ENCODE results near the gene ADGRL2.
"Not testable (repeated sequence)": the region's sequence is repeated elsewhere in the genome, so short reads cannot be mapped to it uniquely, and the experiment has no call there.

The ADGRL2 gene

GRCh38 chr1:81869307-81869706, 68.6 kb downstream of the ADGRL2 start:
- H3K4me2 ChIP-seq (ENCODE audit: low read depth, low read length, poor library complexity, severe bottlenecking) = no peak overlapping the region
- H3K27ac ChIP-seq (ENCODE audit: low read depth, low read length) = no peak overlapping the region
- TF ChIP-seq, protein P1, sequence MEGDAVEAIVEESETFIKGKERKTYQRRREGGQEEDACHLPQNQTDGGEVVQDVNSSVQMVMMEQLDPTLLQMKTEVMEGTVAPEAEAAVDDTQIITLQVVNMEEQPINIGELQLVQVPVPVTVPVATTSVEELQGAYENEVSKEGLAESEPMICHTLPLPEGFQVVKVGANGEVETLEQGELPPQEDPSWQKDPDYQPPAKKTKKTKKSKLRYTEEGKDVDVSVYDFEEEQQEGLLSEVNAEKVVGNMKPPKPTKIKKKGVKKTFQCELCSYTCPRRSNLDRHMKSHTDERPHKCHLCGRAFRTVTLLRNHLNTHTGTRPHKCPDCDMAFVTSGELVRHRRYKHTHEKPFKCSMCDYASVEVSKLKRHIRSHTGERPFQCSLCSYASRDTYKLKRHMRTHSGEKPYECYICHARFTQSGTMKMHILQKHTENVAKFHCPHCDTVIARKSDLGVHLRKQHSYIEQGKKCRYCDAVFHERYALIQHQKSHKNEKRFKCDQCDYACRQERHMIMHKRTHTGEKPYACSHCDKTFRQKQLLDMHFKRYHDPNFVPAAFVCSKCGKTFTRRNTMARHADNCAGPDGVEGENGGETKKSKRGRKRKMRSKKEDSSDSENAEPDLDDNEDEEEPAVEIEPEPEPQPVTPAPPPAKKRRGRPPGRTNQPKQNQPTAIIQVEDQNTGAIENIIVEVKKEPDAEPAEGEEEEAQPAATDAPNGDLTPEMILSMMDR (IDR thresholded peaks at IDR 0.05; ENCODE audit: insufficient read depth, low read length, poor library complexity, severe bottlenecking) = no peak
- TF ChIP-seq EZH2phosphoT487 (conservative IDR thresholded peaks at IDR 0.05; ENCODE audit: low read length) = no peak
- H3K27me3 ChIP-seq (ENCODE audit: low read length) = no peaks in the 10 kb centered on the region
- H3K79me2 ChIP-seq (ENCODE audit: insufficient read depth, low read length) = no peaks in the 10 kb centered on the region
- H3K9ac ChIP-seq (ENCODE audit: low read length) = no peak overlapping the region
- no peaks in the 10 kb centered on the region for H3K9me3 ChIP-seq (ENCODE audit: insufficient read depth, low read length)
- H3K4me3 ChIP-seq (ENCODE audit: insufficient read depth, low read length, poor library complexity, severe bottlenecking) = no peak overlapping the region
- H2AFZ ChIP-seq (ENCODE audit: low read depth, low read length, severe bottlenecking) = peak overlapping the region; percentile 65
- H3K9me2 ChIP-seq (replicated peaks; ENCODE audit: insufficient read depth, low read length) = no peaks in the 10 kb centered on the region
- no peaks in the 10 kb centered on the region for H3F3A ChIP-seq (ENCODE audit: insufficient read depth)
- H4K20me1 ChIP-seq (ENCODE audit: low read depth, low read length) = no peaks in the 10 kb centered on the region
- H3K36me3 ChIP-seq (ENCODE audit: low read length) = no peaks in the 10 kb centered on the region

- not testable (repeated sequence) for H4K20me1 ChIP-seq (ENCODE audit: low read depth, low read length); H3K9me3 ChIP-seq (ENCODE audit: insufficient read depth, low read length); H3F3A ChIP-seq (ENCODE audit: insufficient read depth); H3K4me3 ChIP-seq (ENCODE audit: insufficient read depth, low read length, poor library complexity, severe bottlenecking); H3K27ac ChIP-seq (ENCODE audit: low read depth, low read length); H3K36me3 ChIP-seq (ENCODE audit: low read length); H3K79me2 ChIP-seq (ENCODE audit: insufficient read depth, low read length); H3K4me2 ChIP-seq (ENCODE audit: low read depth, low read length, poor library complexity, severe bottlenecking); H3K9ac ChIP-seq (ENCODE audit: low read length); H2AFZ ChIP-seq (ENCODE audit: low read depth, low read length, severe bottlenecking); H3K27me3 ChIP-seq (ENCODE audit: low read length); H3K9me2 ChIP-seq (replicated peaks; ENCODE audit: insufficient read depth, low read length)
Observed at GRCh38 chr1:81871091-81871490, 70.4 kb downstream of the ADGRL2 start.

DNA sequence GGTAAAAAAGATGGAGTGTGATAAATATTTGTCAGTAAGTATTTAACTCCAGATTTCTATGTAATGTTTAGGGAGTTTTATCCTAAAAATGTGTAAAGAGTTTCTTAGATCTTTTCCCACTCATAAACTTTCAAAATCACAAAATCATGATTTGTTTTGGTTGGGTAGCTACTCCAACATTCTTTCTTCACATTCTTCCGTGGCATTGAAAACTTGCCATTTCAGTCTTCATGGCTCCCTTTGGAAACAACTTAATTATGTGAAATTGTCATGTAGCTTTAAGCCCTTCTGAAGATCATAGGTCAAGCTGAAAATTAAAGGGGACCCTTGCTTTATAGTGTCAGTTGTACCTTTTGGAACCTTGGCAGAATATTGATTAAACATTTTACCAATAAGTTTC, 73.2 kb downstream of the ADGRL2 start:
- H3K79me2 ChIP-seq (ENCODE audit: insufficient read depth, low read length) = no peaks in the 10 kb centered on the region

DNA sequence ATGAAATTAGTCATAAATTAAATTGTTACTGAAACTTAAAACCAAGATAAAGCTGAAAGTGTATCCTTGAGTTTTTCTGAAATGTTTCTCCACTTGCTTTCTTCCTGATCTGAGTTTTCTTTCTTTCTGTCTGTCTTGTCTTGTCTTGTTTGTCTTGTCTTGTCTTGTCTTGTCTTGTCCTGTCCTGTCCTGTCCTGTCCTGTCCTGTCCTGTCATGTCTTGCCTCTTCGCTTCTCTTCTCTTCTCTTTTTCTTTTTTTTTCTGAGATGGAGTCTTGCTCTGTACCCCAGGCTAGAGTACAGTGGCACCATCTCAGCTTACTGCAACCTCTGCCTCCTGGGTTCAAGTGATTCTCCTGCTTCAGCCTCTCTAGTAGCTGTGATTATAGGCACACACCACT, 73.7 kb downstream of the ADGRL2 start:
- Histone ChIP-seq H3K79me2 (ENCODE audit: insufficient read depth, low read length) (no peaks in the 10 kb centered on the region), H3K4me3 (ENCODE audit: insufficient read depth, low read length, poor library complexity, severe bottlenecking) (no peak overlapping the region), H3K27me3 (ENCODE audit: low read length) (no peaks in the 10 kb centered on the region), H3K9me2 (replicated peaks; ENCODE audit: insufficient read depth, low read length) (no peaks in the 10 kb centered on the region), H3K9me3 (ENCODE audit: insufficient read depth, low read length) (no peaks in the 10 kb centered on the region), H3K9ac (ENCODE audit: low read length) (no peak overlapping the region), H3F3A (ENCODE audit: insufficient read depth) (no peaks in the 10 kb centered on the region), H4K20me1 (ENCODE audit: low read depth, low read length) (no peaks in the 10 kb centered on the region), H3K36me3 (ENCODE audit: low read length) (no peaks in the 10 kb centered on the region), H3K27ac (ENCODE audit: low read depth, low read length) (no peak overlapping the region), H3K4me2 (ENCODE audit: low read depth, low read length, poor library complexity, severe bottlenecking) (no peak overlapping the region), H2AFZ (ENCODE audit: low read depth, low read length, severe bottlenecking) (no peak overlapping the region)
- TF ChIP-seq, protein P1 (IDR thresholded peaks at IDR 0.05; ENCODE audit: insufficient read depth, low read length, poor library complexity, severe bottlenecking) = no peak
- no peak for TF ChIP-seq EZH2phosphoT487 (conservative IDR thresholded peaks at IDR 0.05; ENCODE audit: low read length)

More for the DNA sequence above, 73.2 kb downstream of the ADGRL2 start:
- H3K9ac ChIP-seq (ENCODE audit: low read length) = no peak overlapping the region
- no peak overlapping the region for H2AFZ ChIP-seq (ENCODE audit: low read depth, low read length, severe bottlenecking)
- no peaks in the 10 kb centered on the region for H3K36me3 ChIP-seq (ENCODE audit: low read length)
- no peaks in the 10 kb centered on the region for H4K20me1 ChIP-seq (ENCODE audit: low read depth, low read length)
- no peak overlapping the region for H3K27ac ChIP-seq (ENCODE audit: low read depth, low read length)
- no peak overlapping the region for H3K4me2 ChIP-seq (ENCODE audit: low read depth, low read length, poor library complexity, severe bottlenecking)
- no peaks in the 10 kb centered on the region for H3F3A ChIP-seq (ENCODE audit: insufficient read depth)
- no peaks in the 10 kb centered on the region for H3K27me3 ChIP-seq (ENCODE audit: low read length)
- no peaks in the 10 kb centered on the region for H3K9me2 ChIP-seq (replicated peaks; ENCODE audit: insufficient read depth, low read length)
- no peaks in the 10 kb centered on the region for H3K9me3 ChIP-seq (ENCODE audit: insufficient read depth, low read length)
- H3K4me3 ChIP-seq (ENCODE audit: insufficient read depth, low read length, poor library complexity, severe bottlenecking) = no peak overlapping the region
- TF ChIP-seq, protein P1 (IDR thresholded peaks at IDR 0.05; ENCODE audit: insufficient read depth, low read length, poor library complexity, severe bottlenecking) = no peak
- TF ChIP-seq EZH2phosphoT487 (conservative IDR thresholded peaks at IDR 0.05; ENCODE audit: low read length) = no peak
